HG02885 (cell line): ENCODE data around the gene MAGI3.
A peak's percentile ranks its signal among the peaks of the same experiment; 100 is the strongest.

Experiments used
- ATAC-seq: cut with Tn5 transposase; IDR thresholded peaks from one replicate; pipeline ENCODE4 v1.9.1; 2021; ENCODE audit warnings: mild to moderate bottlenecking; ENCODE audit not compliant: unreplicated experiment, poor library complexity

MAGI3 gene

GRCh38 chr1:113389953-113390834, at the start of gene MAGI3:
Gene MAGI3, plus strand, starts transcription at chr1:113390515. Its CDS starts 519 bp downstream, at chr1:113391034.
- peak; percentile 97 for ATAC-seq

DNA sequence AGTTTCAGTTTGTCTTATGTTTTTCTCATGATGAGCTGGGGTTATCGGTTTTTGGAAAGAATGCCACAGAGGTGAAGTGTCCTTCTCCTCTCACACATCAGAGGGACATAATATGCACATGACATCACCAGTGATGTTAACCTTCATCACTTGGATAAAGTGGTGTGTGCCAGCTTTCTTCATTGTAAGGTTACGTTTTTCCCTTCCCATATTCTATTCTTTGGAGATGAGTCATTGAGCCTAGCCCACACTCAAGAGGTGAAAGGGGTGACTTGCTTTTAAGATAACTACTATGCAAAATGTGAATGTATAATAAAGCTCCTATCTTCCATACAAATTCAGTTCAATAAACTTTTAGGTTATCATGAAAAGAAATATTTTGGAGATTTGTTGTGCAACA, 36.7 kb upstream of the MAGI3 start:
- no peak for ATAC-seq

GRCh38 chr1:113363935-113364334, 26.4 kb upstream of the MAGI3 start:
- ATAC-seq: no peak

DNA sequence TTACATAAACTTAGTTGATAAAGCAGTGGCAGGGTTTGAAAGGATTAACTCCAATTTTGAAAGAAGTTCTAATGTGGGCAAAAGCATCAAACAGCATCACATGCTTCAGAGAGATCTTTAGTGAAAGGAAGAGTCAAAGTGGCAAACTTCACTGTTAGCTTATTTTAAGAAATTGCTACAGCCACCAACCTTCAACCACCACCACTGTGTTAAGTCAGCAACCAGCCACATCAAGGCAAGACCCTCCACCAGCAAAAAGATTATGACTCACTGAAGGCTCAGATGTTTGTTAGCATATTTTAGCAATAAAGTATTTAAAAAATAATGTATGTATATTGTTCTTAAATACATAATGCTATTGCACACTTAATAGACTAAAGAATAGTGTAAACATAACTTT, 21.3 kb upstream of the MAGI3 start:
- ATAC-seq: no peak

- no peak for ATAC-seq
Observed at GRCh38 chr1:113369699-113370098, 20.6 kb upstream of the MAGI3 start.

- no peak for ATAC-seq
Observed at GRCh38 chr1:113370868-113371267, 19.4 kb upstream of the MAGI3 start.

DNA sequence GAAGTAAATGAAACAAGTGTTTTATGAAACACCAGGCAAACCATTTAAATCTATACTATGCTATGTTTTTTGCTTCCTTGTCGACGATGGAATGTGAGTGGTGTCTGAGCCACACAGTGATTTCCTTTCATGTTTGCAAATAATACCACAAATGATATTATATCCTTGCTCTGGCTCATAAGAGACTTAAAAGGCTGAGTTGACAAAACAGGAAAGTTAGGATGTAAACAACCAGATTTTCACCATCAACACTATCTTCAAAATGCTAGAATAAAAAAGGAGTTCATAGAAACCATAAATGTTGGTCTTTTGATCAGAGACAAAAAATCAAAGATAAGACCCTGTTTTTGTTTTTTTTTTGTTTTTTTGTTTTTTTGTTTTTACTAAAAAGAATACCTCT, 17.8 kb upstream of the MAGI3 start:
- ATAC-seq: no peak

DNA sequence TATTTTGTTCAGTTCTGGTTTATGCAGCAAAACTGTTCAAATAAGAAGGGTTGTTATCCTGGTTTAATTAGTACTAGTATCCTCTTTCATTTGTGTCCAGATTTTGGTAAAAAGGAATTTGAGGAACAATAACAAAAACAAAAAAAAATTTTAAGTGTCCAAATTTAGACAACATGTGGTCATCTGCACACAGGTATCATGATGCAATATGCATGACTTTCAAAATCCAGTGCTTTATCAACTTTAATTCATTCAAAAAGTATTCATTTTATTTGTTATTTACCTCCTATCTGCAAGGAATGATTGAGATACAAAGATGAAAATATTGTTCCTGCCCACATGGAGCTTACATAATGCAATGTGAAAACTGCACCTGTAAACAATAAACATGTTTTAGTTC, 16.7 kb upstream of the MAGI3 start:
- no peak for ATAC-seq

DNA sequence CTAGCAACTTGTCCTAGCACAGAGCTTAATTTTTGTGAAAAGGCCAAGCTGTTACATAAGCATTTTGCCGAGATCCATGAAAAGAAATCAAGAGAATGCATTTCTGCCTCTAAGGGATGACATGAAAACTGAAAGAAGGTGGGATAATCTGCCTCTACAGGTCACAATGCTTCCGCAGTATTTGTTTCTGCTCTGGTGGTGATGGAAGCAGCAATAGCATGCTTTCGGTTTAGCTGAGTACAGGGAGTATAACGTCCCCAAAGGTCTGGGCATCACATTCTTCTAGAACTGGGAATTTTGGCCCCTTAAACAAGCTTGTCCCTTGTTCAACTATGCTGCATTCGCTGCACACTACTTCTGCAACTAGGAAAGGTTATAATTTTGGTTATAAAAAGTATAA, 14.4 kb upstream of the MAGI3 start:
- ATAC-seq: no peak

DNA sequence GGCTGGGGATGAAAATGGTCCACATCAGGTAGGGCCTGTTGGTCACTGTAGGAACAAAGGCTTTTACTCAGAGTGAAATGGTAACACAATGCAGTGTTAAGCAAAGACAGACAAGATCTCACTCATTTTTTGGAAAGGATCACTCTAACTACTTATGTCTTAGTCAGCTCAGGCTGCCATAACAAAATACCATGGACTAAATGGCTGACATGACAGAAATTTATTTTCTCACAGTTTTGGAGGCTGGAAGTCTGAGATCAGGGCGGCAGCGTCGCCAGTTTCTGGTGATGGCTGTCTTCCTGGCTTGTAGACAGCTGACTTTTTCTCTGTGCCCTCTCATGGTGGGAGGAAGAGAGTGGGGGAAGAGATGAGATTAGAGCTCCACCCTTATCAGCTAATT, 10.2 kb upstream of the MAGI3 start:
- ATAC-seq: no peak

GRCh38 chr1:113388017-113388620, 2.2 kb upstream of the MAGI3 start:
- ATAC-seq: no peak

DNA sequence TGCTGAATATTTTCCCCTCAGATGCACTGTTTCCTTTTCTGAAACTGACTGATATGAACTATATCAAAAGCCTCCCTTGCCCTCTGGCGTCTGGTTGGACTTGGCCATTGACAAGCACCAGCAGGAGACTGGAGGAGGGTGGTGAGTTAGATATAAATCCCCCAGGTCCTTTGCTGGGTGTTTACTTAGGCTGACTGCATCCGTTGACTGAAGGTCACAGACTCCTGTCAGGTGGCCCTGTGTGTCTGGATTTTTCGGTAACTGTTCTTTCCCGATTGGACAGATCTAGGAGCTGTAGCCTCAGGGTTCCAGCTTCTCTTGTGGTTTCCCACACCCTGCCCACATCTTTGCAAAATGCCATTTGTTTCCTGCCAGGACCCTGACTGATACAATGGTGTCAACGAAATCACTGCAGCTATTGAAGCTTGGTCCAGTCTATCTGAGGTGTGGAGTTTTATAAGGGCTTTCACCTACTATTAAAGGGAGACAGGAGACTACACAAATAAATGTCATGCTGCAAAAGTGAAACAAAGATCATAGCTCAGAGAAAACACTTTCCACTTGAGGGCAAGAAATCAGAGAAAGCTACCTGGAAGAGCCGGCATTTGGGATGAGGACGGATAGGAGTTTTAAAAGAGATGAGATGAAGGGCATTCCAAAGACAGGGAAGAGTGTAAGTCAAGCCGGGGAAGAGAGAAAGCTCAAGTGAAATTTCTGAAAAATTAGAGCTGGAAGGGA, 1.5 kb upstream of the MAGI3 start:
- no peak for ATAC-seq

- no peak for ATAC-seq
Observed at GRCh38 chr1:113389359-113389952, 859 bp upstream of the MAGI3 start.

DNA sequence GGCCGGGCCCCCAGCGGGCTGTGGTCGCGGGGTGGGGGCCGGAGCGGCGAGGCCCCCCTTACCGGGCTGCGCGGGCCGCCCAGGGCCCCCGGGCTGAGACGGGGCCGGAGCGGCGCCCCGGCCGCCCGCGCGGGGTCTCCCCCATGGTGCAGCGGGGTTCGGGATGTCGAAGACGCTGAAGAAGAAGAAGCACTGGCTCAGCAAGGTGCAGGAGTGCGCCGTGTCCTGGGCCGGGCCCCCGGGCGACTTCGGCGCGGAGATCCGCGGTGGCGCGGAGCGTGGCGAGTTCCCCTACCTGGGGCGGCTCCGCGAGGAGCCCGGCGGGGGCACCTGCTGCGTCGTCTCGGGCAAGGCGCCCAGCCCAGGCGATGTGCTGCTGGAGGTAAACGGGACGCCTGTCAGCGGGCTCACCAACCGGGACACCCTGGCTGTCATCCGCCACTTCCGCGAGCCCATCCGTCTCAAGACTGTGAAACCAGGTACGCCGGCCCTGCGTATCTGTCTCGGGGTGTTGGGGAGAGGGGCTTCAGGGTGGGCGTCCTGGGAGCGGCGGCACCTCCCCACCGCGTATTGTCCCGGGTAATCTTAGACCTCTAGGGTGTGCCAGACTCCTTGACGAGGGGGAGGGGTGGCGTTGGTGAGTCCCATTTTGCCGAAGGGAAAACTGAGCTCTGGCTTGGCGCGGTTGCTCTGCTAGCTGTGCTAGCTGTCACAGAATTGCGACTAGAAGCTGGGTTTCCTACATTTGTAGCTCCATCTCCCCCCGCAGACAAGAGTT, 745 bp downstream of the MAGI3 start:
- ATAC-seq: peak; percentile 17

- no peak for ATAC-seq
Observed at GRCh38 chr1:113391649-113392271, 1.4 kb downstream of the MAGI3 start.

GRCh38 chr1:113392541-113393128, 2.3 kb downstream of the MAGI3 start:
- no peak for ATAC-seq

DNA sequence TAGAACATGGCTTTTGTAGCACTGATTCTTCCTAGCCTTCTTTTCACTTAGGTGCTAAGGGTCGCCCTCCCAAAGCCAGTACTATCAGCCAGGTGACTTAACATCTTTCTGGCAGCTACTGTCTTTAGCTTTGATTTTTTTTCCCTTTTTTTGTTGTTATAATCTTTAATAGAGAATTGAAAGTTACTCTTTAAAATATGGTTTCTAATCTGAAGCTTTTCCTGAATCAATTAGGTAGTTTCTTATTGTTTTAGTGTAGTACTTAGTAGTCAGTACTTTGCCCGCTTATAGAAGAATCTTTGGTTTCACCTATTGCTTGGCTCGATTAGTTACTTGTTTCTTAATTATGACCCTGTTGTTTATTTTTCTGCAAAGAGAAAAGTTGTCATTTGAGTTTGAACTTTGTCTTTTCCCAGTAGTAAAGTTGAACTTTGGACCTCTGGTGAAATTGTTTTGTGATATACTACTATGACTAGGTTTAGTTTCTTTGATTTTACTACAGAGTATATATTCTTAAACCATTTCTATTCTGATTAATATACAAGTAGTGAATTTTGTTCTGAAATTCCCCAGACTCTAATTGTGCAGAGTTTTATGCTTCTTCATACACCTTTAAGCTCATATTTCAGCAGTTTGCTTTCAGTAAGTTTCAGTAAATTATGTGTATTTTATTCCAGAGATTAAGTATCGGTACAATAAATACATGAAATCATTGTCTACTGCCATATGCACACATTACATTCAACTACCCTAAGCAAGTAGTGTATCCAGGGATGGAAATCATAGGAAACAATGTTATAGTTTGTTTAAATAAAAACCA, 3.9 kb downstream of the MAGI3 start:
- ATAC-seq: no peak

GRCh38 chr1:113394863-113395259, 4.5 kb downstream of the MAGI3 start:
- ATAC-seq: no peak
